HCT116 (cell line): Measurements from ENCODE around the gene USP2. TPM values are rescaled to one million over a fixed set of nuclear protein-coding genes. Genes with fewer than 3 reads are reported as not detected.

ENCODE experiments used
- ATAC-seq: fragments of 200-7000 bp; cut with Tn5 transposase; 2 replicates; pipeline ENCODE4 v1.9.1; 2020; ENCODE audit warnings: mild to moderate bottlenecking, moderate library complexity
- BruUV-seq: library from RNA; stranded (reverse); fragments of 400-500 nt; replicated peaks from 2 replicates; lab custom pipeline; 2021; lab: Mats Ljungman, UMichigan
- CTCF ChIA-PET: fragments of 300-600 bp; sonication (Branson Sonifier 250); formaldehyde crosslinking; loops from one replicate; lab custom pipeline; 2021; ENCODE audit warnings: antibody characterized with exemption; lab: Charles Lee
- POLR2A ChIA-PET: fragments of 300-600, 350-600 bp; sonication (Branson Sonifier 250); formaldehyde crosslinking; loops from one replicate; lab custom pipeline; 2021; ENCODE audit warnings: antibody characterized with exemption; lab: Charles Lee
- RAD21 ChIA-PET, 2 experiments: fragments of 300-600 bp; sonication (Branson Sonifier 250); formaldehyde crosslinking; loops; one replicate each; lab custom pipeline; 2023; ENCODE audit warnings: low total read pairs in 2 of 2; ENCODE audit not compliant: uncharacterized antibody in 2 of 2, unreplicated experiment in 2 of 2, low non-redundant PET in 1 of 2; lab: Charles Lee
- DNase-seq: peaks from one replicate; pipeline ENCODE4 v3.0.0-alpha.2; 2010; ENCODE audit warnings: low read depth, low spot score
- H2AFZ ChIP-seq: fragments of 200-600 bp; shearing (Covaris generic), sonication (generic); 2 replicates; pipeline ENCODE4 v1.6.1; 2017; ENCODE audit warnings: low read depth, mixed run types, mixed read lengths, antibody characterized with exemption, low read length; ENCODE audit not compliant: poor library complexity, severe bottlenecking
- H3K27ac ChIP-seq: 2 replicates; pipeline ENCODE4 v1.5.1; 2012; ENCODE audit warnings: low read depth, low read length
- H3K27me3 ChIP-seq: fragments of 200-600 bp; sonication (generic); 2 replicates; pipeline ENCODE4 v1.6.1; 2016; ENCODE audit warnings: mixed run types, low read length, mixed read lengths; ENCODE audit not compliant: insufficient read depth
- H3K36me3 ChIP-seq, 2 experiments: fragments of 200-500 bp in 1 of 2; fragments of 200-600 bp in 1 of 2; sonication (Bioruptor generic) in 1 of 2; sonication (generic) in 1 of 2; 2 replicates each; pipeline versions ENCODE4 v1.5.1 to v1.6.1; 2014 to 2016; ENCODE audit warnings: low read length in 2 of 2, inconsistent platforms in 1 of 2, mixed read lengths in 1 of 2, mixed run types in 1 of 2; ENCODE audit not compliant: insufficient read depth in 2 of 2, control insufficient read depth in 1 of 2
- H3K4me1 ChIP-seq, 2 experiments: fragments of 200-600 bp in 1 of 2; sonication (generic) in 1 of 2; 2 replicates each; pipeline versions ENCODE4 v1.5.1 to v1.6.1; 2012 to 2017; ENCODE audit warnings: low read length in 2 of 2, inconsistent platforms in 1 of 2, mild to moderate bottlenecking in 1 of 2, mixed read lengths in 1 of 2, mixed run types in 1 of 2, moderate library complexity in 1 of 2; ENCODE audit not compliant: insufficient read depth in 2 of 2, control insufficient read depth in 1 of 2
- H3K4me2 ChIP-seq: fragments of 200-600 bp; sonication (generic); 2 replicates; pipeline ENCODE4 v1.6.1; 2017; ENCODE audit warnings: mixed run types, low read length, mixed read lengths
- H3K4me3 ChIP-seq, 2 experiments: fragments of 200-600 bp in 1 of 2; sonication (generic) in 1 of 2; replicated peaks in 1 of 2; 2 replicates each; pipeline ENCODE4 v1.5.1; 2011 to 2016; ENCODE audit warnings: low read length in 2 of 2, control low read depth in 1 of 2, low read depth in 1 of 2, mild to moderate bottlenecking in 1 of 2, mixed read lengths in 1 of 2, mixed run types in 1 of 2
- H3K79me2 ChIP-seq: fragments of 200-600 bp; sonication (generic); 2 replicates; pipeline ENCODE4 v1.6.1; 2017; ENCODE audit warnings: mild to moderate bottlenecking, mixed run types, low read length, moderate library complexity, mixed read lengths; ENCODE audit not compliant: insufficient read depth
- H3K9ac ChIP-seq: fragments of 200-600 bp; sonication (generic); 2 replicates; pipeline ENCODE4 v1.6.1; 2016; ENCODE audit warnings: low read length, mixed read lengths
- H3K9me2 ChIP-seq: fragments of 200-600 bp; sonication (generic), shearing (Covaris generic); 2 replicates; pipeline ENCODE4 v1.6.1; 2017; ENCODE audit warnings: mixed run types, mild to moderate bottlenecking, moderate library complexity; ENCODE audit not compliant: insufficient read depth
- H3K9me3 ChIP-seq, 2 experiments: fragments of 200-500 bp in 1 of 2; fragments of 200-600 bp in 1 of 2; sonication (Bioruptor generic) in 1 of 2; sonication (generic) in 1 of 2; 2 replicates each; pipeline ENCODE4 v1.6.1; 2014 to 2017; ENCODE audit warnings: low read length in 2 of 2, mixed read lengths in 2 of 2, inconsistent platforms in 1 of 2, low read depth in 1 of 2, mild to moderate bottlenecking in 1 of 2, mixed run types in 1 of 2, moderate library complexity in 1 of 2; ENCODE audit not compliant: control insufficient read depth in 1 of 2, insufficient read depth in 1 of 2
- H4K20me1 ChIP-seq: fragments of 200-600 bp; sonication (generic), shearing (Covaris generic); 2 replicates; pipeline ENCODE4 v1.6.1; 2017; ENCODE audit warnings: mixed run types, mild to moderate bottlenecking, moderate library complexity; ENCODE audit not compliant: insufficient read depth
- CBX3 ChIP-seq: IDR thresholded peaks from 2 replicates; pipeline ENCODE4 v1.6.1; 2012; ENCODE audit warnings: low read depth
- CEBPB ChIP-seq: IDR thresholded peaks from 2 replicates; pipeline ENCODE4 v1.6.1; 2012; ENCODE audit warnings: low read depth
- EZH2 ChIP-seq: fragments of 200-600 bp; sonication (generic); IDR thresholded peaks from 2 replicates; pipeline ENCODE4 v1.6.1; 2017; ENCODE audit warnings: antibody characterized with exemption, mixed run types
- EZH2phosphoT487 ChIP-seq: fragments of 200-600 bp; IDR thresholded peaks from 2 replicates; pipeline ENCODE4 v1.6.1; 2018; ENCODE audit warnings: antibody characterized with exemption, borderline replicate concordance
- FOSL1 ChIP-seq: IDR thresholded peaks from 2 replicates; pipeline ENCODE4 v1.6.1; 2012; ENCODE audit warnings: low read depth
- JUND ChIP-seq: IDR thresholded peaks from 2 replicates; pipeline ENCODE4 v1.6.1; 2012
- MAX ChIP-seq: IDR thresholded peaks from 2 replicates; pipeline ENCODE4 v1.6.1; 2012
- POLR2A ChIP-seq: IDR thresholded peaks from 2 replicates; pipeline ENCODE4 v1.7.0; 2011; ENCODE audit warnings: borderline replicate concordance; ENCODE audit not compliant: insufficient read depth, insufficient read length; ENCODE audit errors: extremely low read depth
- SIN3A ChIP-seq: IDR thresholded peaks from 2 replicates; pipeline ENCODE4 v1.6.1; 2012; ENCODE audit warnings: low read depth
- SP1 ChIP-seq: IDR thresholded peaks from 2 replicates; pipeline ENCODE4 v1.6.1; 2012; ENCODE audit warnings: low read depth
- SRF ChIP-seq: IDR thresholded peaks from 2 replicates; pipeline ENCODE4 v1.6.1; 2012; ENCODE audit warnings: low read depth
- TCF7L2 ChIP-seq: IDR thresholded peaks from 2 replicates; pipeline ENCODE4 v1.7.0; 2011; ENCODE audit warnings: borderline replicate concordance, inconsistent platforms; ENCODE audit not compliant: insufficient read depth, insufficient read length; ENCODE audit errors: extremely low read depth
- YY1 ChIP-seq: IDR thresholded peaks from 2 replicates; pipeline ENCODE4 v1.6.1; 2011; ENCODE audit warnings: low read length, low read depth, moderate library complexity, mild to moderate bottlenecking; ENCODE audit not compliant: insufficient replicate concordance; ENCODE audit errors: extremely low read depth
- ZBTB33 ChIP-seq: IDR thresholded peaks from 2 replicates; pipeline ENCODE4 v1.6.1; 2011; ENCODE audit warnings: mild to moderate bottlenecking, low read length, moderate library complexity; ENCODE audit not compliant: insufficient replicate concordance; ENCODE audit errors: extremely low read depth
- ZFX ChIP-seq: fragments of 450-650 bp; IDR thresholded peaks from 2 replicates; pipeline ENCODE4 v1.6.1; 2017
- ZNF274 ChIP-seq: fragments of 200-500 bp; sonication (Bioruptor generic); IDR thresholded peaks from 2 replicates; pipeline ENCODE4 v1.6.1; 2014; ENCODE audit warnings: mild to moderate bottlenecking, low read depth, low read length, inconsistent platforms
- intact Hi-C: fragments of 100-400 bp; cut with micrococcal nuclease; formaldehyde crosslinking; loops from 2 replicates; pipeline ENCODE4 v1.10.0; 2022
- total RNA-seq: library from RNA; stranded (reverse); gene quantifications from one replicate; pipeline ENCODE4 v1.2.1, GENCODE V29; 2021; ENCODE audit not compliant: unreplicated experiment
- TF ChIP-seq, protein P1 (sequence below), 3 experiments: fragments of 200-600 bp in 1 of 3; sonication (generic) in 1 of 3; IDR thresholded peaks in 2 of 3; conservative IDR thresholded peaks in 1 of 3; 2 replicates each; pipeline ENCODE4 v1.5.1; 2012 to 2017; ENCODE audit warnings: low read depth in 2 of 3, low read length in 2 of 3, antibody characterized with exemption in 1 of 3, borderline replicate concordance in 1 of 3, control low read depth in 1 of 3, mild to moderate bottlenecking in 1 of 3, mixed read lengths in 1 of 3, mixed run types in 1 of 3, moderate library complexity in 1 of 3; ENCODE audit not compliant: insufficient read depth in 1 of 3

The USP2 gene
- total RNA-seq, 1 experiment from 2014 or later, result 5.0 TPM

GRCh38 chr11:119366690-119367620 is 14.5 kb downstream of the USP2 start:
- no peaks in the 10 kb centered on the region for H3K9me2 ChIP-seq
- ChIA-PET POLR2A (interaction anchor here (0.6 kb wide), 1 partner anchor 795 kb away, joined by 5 read pairs; the partner anchor contains the start of gene ARCN1), CTCF (interaction anchor here (2.2 to 3.4 kb wide), 2 partner anchors 11 to 14 kb away, joined by 16 to 24 read pairs; partner anchors contain the start of gene USP2), RAD21 (no interaction called here)
- H3K4me3 ChIP-seq, result no peak overlapping the region
- H3K9ac ChIP-seq, result no peak overlapping the region
- peaks cover 6% of the 10 kb centered on the region; the same call in 1 of the 2 replicates for H3K27me3 ChIP-seq
- no peaks in the 10 kb centered on the region for H3K79me2 ChIP-seq
- H4K20me1 ChIP-seq, result no peaks in the 10 kb centered on the region
- H3K4me1 ChIP-seq, result peaks cover 42 to 65% of the 10 kb centered on the region in 2 experiments
- no peak for DNase-seq
- no peak for ATAC-seq
- H3K36me3 ChIP-seq, result no peaks in the 10 kb centered on the region
- intact Hi-C loops, result no loop called here
- H3K9me3 ChIP-seq, result no peaks in the 10 kb centered on the region
- H3K27ac ChIP-seq, result no peak overlapping the region
- TF ChIP-seq SIN3A (no peak), FOSL1 (no peak), MAX (no peak), EZH2phosphoT487 (no peak), SRF (no peak), EZH2 (no peak), ZNF274 (no peak), CEBPB (no peak), YY1 (no peak), ZFX (no peak), ZBTB33 (no peak), JUND (no peak), POLR2A (no peak), CBX3 (no peak), TCF7L2 (no peak), SP1 (no peak)
- TF ChIP-seq, protein P1, sequence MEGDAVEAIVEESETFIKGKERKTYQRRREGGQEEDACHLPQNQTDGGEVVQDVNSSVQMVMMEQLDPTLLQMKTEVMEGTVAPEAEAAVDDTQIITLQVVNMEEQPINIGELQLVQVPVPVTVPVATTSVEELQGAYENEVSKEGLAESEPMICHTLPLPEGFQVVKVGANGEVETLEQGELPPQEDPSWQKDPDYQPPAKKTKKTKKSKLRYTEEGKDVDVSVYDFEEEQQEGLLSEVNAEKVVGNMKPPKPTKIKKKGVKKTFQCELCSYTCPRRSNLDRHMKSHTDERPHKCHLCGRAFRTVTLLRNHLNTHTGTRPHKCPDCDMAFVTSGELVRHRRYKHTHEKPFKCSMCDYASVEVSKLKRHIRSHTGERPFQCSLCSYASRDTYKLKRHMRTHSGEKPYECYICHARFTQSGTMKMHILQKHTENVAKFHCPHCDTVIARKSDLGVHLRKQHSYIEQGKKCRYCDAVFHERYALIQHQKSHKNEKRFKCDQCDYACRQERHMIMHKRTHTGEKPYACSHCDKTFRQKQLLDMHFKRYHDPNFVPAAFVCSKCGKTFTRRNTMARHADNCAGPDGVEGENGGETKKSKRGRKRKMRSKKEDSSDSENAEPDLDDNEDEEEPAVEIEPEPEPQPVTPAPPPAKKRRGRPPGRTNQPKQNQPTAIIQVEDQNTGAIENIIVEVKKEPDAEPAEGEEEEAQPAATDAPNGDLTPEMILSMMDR (IDR thresholded peaks at IDR 0.05 in 2 of 3, conservative IDR thresholded peaks at IDR 0.05 in 1 of 3; ENCODE audit: borderline replicate concordance in 1 of 3, insufficient read depth in 1 of 3, low read depth in 2 of 3, low read length in 2 of 3), result no peak
- no peak overlapping the region for H2AFZ ChIP-seq
- no TSS peak for BruUV-seq
- H3K4me2 ChIP-seq, result no peak overlapping the region
